ENCODE measurements around the gene OR10K1.

DNA sequence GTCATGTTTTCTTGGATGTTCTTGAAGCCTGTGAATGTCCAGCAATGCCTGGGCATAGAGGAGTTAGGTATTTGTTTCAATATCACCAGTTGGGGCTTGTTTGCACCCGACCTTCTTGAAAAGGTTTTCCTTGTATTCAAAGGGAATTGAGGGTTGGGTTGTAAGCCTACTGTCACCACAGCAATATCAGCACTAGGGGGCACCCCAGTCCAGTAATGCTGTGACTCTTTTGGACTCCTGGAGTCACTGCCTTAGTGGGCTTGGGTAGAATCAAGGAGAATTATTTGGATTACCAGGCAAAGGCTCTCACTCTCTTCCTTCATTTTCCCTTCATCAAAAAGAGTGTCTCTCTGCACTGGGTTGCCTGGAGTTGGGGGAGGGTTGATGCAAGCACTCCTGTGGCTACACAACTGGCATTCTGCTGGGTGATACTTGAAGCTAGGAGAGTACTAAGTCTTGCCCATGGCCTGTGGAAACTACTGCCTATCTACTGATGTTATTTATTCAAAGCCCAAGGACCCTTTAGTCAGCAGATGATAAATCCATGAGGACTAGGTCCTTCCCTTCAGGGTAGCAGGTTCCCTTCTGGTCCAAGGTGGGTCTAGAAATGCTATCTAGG, 44.8 kb downstream of the OR10K1 start:
- TF ChIP-seq, protein P1, sequence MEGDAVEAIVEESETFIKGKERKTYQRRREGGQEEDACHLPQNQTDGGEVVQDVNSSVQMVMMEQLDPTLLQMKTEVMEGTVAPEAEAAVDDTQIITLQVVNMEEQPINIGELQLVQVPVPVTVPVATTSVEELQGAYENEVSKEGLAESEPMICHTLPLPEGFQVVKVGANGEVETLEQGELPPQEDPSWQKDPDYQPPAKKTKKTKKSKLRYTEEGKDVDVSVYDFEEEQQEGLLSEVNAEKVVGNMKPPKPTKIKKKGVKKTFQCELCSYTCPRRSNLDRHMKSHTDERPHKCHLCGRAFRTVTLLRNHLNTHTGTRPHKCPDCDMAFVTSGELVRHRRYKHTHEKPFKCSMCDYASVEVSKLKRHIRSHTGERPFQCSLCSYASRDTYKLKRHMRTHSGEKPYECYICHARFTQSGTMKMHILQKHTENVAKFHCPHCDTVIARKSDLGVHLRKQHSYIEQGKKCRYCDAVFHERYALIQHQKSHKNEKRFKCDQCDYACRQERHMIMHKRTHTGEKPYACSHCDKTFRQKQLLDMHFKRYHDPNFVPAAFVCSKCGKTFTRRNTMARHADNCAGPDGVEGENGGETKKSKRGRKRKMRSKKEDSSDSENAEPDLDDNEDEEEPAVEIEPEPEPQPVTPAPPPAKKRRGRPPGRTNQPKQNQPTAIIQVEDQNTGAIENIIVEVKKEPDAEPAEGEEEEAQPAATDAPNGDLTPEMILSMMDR (conservative IDR thresholded peaks at IDR 0.05; ENCODE audit: low read length): peak; percentile 95
- no peak for TF ChIP-seq EZH2phosphoT487 (IDR thresholded peaks at IDR 0.05; ENCODE audit: borderline replicate concordance)
